NCI-H1417 (cell line): ENCODE data around the gene TMEM150A.
"Not testable (repeated sequence)": the region's sequence is repeated elsewhere in the genome, so short reads cannot be mapped to it uniquely, and the experiment has no call there.

ENCODE experiments used
- DNase-seq, 3 experiments: peaks; one replicate each; lab custom pipeline; 2025; lab: John Stamatoyannopoulos, UW

The TMEM150A gene

DNA sequence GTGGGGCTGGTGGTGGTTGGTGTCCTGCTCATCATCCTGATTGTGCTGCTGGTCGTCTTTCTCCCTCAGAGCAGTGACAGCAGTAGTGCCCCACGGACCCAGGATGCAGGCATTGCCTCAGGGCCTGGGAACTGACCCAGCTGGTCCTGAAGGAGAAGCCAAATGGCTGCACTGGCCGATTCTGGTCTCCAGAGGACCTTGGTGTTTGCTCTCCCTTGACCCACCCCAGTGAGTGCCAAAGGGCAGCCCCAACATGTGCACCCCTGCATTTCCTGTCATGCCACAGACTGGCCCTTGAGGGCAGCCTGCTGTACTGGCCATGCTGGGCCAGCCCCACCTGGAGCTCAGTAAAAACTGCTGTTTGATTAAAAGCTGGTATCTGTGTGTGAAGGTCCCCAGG, 9.5 kb downstream of the TMEM150A start:
- no peak for DNase-seq

DNA sequence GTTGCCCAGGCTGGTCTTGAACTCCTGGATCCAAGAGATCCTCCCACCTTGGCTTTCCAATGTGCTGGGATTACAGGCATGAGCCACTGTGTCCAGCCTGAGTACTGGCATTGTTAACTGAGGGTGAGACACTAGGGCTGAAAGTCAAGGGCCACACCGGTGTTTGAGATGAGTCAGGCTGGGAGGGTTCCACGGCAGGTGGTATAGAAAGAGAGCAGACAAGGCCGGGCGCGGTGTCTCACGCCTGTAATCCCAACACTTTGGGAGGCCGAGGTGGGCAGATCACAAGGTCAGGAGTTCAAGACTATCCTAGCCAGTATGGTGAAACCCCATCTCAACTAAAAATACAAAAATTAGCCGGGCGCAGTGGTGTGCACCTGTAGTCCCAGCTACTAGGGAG, 10.2 kb downstream of the TMEM150A start:
- DNase-seq: not testable (repeated sequence)

DNA sequence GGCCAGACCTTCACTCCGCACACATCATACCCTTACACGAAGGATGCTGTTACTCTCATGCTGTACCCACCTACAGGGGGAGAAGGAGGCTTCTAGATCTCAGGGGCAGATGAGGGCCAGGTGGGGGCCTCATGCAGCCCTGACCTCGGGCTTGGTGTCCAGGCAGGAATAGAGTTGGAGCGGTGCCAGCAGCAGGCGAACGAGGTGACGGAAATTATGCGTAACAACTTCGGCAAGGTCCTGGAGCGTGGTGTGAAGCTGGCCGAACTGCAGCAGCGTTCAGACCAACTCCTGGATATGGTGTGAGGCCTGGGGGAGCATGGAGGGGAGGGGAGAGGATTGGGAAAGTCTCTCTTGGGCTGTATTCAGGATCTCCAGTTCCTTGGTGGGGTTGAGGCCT, 10.9 kb downstream of the TMEM150A start:
- DNase-seq: no peak

DNA sequence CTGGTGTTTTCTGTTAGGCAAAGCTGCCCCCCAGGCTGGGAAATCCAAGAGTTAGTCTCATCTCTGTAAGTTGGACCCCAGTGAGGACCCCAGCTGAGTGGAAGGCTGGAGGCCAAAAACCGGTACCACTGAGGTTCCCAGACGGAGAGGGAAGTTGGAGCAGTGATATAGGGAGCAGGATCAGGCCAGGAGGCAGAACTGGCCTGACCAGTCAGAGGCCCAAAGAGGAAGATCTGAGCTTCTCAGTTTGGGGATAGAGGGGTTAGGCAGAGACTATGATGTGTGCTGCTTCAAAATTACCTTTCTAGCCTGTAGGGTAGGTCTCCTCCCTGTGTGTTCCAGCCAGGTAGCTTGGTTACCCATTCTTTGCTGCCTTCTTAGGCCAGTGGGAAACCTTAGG, 11.5 kb downstream of the TMEM150A start:
- no peak for DNase-seq

DNA sequence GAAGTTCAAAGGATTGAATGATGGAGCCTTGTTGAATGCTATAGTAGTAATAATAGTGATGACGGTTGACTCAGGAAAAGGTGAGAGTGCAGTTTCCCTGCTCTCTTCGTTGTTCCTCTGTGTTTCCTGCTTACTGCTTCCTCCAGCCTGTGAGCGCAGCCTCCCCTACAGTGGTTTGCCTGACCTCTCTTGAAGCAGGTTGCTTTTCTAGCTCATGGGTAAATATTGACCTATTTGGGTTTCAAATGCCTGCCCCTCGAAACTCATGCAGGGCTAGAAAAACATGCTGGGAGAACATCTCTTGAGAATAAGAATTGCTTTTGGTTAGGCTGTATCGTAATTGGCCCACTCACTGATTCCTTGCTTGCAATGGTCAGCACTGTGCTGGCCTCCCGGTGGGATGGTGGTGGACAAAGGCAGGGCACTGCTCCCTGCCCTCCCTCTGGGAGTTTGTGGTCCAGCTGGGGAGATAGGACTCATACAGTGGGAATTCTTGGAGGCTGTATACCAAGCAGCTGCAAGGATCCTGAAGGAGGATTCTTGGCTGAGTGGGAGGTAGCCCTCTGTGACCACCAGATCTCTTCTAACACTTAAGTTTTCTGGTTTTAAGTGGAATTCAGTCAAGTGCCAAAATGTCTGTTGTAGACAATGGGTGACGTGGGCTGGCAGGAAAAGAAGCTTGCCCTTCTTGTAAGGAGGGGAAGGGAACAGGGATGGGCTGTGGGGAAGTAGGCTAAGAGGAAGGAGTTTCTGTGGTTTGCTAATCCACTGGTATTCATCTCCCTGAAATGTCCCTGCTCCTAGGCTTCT, 12.3 kb downstream of the TMEM150A start:
- DNase-seq: peak in 2 of 3 experiments; percentile 2 to 52

DNA sequence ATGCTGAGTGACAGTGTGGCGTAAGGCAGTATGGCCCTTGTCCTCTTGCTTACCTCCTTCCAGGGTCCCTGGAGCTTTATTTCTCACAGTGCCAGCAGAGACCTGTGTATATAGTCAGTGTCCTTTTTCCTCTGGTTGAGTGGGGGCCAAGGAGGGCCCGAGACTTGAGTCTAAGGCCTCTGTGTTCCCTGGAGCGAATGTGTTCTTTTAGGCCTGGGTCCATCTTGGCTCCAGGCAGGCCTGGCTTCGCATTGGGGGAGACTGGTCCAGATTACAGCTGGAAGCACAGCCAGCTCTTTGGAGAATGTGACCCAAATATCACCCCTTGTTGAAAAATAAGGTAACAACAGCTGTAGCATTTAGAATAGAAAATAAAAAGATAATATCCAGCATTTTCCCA, 13.3 kb downstream of the TMEM150A start:
- no peak for DNase-seq

DNA sequence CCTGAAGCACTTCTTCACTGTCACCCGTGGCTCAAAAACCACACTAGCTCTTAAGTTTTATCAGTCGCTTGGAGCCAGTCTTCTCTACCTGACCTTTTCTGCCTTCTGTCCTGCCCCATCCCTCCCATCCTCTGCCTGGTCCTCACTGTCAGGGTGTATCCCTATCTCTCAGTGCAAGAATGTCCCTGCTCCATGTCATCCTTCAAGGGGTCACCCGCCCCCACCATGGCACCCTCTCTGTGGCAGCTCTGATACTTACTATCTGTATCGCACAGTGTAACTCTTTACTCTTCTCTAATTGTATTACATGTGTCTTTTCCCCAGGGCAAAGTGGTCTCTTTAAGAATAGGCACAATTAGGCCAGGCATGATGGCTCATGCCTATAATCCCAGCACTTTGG, 13.9 kb downstream of the TMEM150A start:
- DNase-seq: no peak

DNA sequence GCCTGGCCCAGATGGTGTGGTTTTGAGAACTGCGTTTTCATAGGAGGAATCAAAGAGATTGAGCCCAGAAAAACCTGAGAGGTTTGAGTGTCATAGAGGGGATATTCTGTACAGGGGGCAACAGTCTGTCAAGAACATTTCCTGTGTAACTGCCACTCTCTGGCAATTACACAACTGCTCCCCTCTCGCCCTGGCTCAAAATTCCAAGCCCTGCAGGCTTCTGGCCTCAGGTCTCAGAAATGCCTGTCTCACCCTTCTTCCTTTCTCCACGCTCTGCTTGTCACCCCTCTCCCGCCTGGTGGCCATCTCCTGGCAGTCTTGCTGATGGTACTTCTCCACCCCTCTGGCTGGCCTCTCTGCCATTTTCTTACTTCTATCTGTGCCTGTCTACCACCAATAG, 14.3 kb downstream of the TMEM150A start:
- no peak for DNase-seq

DNA sequence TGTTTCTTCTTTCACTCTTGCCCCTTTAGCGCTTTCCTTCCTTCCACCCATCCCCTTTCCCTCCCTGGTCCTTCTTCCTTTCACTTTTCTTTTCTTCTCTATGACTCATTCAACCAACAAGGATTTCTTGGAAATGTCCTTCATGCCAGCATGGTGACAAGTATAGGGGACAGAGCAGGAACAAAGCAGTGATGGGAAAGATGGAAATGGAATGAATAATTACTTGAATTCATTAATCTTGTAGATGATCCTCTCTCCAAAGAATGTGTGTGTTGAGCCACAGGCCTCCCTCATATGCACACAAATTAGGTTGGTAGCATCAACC, 16.8 kb downstream of the TMEM150A start:
- no peak for DNase-seq

DNA sequence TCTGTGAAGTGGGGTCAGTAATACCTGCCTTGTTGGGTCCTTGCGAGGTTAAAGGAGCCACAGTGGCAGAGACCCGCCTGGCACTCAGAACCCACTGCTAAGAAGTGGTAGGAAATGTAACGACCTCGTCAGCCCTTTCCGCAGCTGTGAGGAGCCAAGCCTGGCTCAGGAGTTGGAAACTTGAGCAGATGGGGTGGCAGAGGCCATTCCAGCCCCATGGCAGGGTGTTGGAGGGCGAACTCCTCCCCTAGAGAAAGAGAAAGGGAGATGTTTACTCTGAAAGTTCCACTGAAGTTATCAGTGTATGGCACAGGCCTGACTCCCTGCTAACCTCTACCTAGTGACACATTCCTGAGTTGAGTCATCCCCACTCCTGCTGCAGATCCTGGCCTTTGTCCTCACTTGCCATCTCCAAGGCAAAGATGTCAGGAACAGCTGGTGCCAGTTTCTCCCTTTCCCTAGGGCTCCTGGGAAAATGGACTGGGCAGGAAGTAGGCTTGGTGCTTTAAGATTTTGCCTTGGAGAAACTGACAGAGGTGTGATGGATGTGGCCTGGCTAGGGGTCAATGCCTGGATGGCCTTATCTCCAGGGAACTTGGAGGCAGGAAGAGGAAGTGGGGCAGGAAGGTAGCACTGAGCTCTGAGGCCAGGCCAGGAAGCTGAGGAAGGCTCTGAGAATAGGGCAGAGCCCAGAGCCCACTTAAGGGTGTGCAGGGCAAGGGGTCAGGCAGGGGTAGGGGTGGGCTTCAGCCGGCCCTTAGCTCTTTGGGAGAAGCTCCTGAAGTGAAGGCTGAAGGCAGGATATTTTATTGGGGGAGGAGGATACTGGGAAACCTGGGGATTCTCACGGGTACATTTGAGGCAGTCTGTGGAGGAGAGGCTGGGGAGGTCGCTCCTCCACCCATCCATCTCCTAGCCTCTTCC, 17.4 kb downstream of the TMEM150A start:
- no peak for DNase-seq

DNA sequence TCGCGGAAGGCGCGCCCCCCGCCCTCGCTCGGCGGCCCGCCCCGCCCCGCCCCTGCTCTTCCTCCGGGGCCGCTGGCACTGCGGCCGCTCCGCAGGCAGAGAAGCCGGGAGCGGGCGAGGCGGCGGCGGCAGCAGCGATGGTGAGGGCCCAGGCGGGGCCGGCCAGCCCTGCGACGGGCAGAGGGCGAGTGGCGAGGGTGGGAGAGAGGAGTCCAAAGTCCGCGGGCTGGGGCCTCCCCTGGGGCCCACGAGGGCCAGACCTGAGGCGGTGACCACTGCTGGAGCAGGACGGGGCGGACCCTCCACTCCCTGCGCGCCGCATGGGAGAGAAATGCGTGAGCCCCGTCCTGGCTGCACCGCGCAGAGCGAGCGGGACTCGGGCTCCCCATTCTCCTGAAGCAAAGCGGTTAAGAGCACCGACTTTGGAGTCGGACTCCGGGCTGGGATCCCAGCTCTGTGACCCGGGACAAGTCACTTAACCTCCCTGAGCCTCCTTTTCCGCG, 18.1 kb downstream of the TMEM150A start, which contains the start of gene VAMP5:
Gene VAMP5, plus strand, starts transcription at position 78 of the 503 bp plus-strand sequence. Its CDS starts 60 bp downstream, at position 138.
- no peak for DNase-seq

DNA sequence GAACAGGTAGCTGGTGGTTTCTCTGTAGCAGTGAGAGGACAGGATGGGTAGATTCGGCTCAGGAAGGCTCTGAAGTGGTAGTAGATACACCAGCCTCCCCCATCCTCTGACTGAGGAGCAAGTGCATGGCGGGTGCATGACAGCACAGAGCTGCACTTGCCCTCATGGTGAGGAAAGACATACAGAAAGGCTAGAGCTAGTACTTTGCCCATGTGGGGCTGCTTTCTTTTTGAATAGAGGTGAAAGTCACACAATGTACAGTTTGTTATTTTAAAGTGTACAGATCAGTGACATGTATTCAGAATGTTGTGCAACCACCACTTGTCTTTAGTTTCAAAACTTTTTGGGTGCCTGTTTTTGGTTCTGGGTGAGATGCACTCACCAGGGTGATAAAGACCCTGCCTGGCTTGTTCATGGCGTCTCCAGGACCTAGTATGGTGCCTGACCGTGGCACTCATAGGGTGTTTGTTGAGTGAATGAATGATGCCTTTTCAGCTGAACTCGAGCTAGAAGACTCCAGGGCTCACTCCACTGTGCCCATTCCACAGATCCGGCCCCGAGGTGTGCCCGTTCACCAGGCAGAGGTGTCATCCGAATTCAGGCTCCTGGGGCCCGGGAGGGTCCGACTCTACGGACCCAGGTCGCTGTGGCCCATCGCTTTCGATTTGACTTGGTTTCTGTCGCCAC, 18.7 kb downstream of the TMEM150A start:
- no peak for DNase-seq

DNA sequence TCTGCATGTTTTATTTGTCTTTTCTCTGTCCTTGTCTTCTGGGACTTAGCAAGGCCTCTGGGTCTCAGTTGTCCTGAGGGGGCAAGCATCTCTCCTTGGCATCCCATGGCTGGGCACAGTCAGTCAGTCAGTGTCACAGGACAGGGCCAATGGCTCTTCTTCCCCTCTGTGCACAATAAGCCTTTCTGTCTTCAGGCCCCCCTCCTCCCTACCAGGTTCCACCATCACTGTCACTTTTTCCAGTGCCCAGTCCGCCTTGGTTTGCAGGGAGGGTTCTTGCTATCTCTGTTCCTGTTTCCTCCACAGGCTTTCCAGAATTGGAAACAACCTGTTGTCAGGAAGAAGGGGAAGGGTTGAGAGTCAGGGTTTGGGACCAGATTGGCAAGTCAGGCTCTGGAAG, 20.0 kb downstream of the TMEM150A start:
- no peak for DNase-seq

DNA sequence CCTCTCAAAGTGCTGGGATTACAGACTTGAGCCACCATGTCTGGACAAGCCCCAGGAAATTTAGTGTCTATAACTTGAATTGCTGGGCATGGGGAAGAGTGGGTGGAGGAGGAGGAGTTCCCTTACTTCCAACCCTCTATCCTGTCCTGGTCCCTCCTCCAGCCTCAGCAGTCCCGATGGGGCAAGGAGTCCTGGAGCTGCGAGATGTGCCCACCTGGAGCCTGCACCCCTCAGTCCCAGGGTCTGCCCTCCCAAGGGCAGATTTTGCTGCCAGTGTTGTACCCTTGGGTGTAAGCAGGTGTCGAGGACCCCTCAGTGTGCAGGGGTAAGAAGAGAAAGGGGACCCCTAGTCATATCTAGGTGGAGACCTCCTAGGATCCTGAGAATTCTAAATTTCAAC, 22.3 kb downstream of the TMEM150A start:
- DNase-seq: no peak

DNA sequence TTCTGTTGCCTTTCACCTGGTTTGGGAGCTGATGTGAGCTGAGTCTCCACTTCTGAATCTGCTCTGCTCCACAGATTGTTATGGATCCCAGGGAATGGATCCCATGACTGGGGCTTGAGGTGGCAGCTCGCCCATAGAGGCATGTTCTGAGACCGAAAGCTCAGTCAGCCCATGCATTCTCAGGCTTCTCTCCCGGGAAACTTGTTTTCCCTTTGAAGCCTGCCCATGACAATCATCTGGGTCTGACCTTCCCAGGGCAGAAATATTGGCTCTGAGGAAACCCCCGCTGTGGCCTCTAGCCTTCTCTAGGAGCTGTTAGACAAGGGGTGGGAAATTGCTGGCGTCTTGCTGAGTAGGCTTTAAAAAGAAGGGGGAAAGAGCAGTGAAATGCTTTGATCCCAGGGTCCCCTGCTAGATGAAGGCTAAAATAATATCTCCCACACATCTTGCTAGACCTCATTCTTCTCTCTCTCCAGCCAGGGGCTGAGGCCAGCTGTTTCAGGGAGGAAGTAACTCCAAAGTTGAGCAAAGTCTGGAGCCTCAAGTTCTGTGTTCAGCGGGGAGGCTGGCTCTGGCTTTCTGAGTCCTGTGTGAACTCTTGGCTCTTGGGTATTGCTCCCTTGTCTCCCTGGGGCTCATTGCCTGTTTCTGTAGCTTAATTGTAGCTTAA, 23.1 kb downstream of the TMEM150A start:
- DNase-seq: no peak

DNA sequence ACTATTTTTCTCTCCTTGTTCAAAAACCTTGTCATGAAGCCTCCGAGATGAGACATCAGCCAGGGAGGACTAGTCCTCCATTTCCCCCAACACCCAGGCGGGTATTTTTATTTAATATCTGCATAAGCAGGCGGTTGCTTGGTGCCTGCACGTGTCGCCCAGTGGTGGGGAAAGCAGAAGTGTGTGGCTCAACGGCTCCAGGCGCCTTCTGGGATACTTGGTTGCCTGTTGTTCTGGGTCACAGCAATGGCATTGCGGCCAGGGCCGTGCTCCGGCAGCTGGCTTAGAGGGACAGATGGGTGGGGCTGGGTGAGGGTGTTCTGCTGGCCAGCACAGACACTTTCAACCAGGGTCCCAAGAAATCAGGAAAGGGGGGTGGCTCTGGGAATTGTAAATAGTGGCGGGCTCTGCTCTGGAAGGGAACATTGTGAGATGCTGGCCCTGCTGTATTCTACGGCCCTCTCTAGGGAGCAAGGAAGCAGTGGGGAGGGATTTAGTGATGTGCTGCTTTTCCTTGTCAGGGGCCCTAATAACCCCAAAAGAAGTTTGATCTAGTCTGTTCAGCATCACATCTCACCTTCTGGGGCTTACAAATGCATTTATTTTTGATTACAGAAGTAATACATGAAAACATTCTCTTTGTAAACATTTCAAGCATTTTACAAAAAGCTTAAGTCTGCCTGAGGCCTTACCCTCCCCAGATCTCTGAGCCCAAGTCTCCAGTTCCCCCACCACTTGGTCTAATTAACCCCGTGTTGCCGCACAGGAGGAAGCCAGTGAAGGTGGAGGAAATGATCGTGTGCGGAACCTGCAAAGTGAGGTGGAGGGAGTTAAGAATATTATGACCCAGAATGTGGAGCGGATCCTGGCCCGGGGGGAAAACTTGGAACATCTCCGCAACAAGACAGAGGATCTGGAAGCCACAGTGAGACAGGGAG, 24.0 kb downstream of the TMEM150A start:
- DNase-seq: no peak

DNA sequence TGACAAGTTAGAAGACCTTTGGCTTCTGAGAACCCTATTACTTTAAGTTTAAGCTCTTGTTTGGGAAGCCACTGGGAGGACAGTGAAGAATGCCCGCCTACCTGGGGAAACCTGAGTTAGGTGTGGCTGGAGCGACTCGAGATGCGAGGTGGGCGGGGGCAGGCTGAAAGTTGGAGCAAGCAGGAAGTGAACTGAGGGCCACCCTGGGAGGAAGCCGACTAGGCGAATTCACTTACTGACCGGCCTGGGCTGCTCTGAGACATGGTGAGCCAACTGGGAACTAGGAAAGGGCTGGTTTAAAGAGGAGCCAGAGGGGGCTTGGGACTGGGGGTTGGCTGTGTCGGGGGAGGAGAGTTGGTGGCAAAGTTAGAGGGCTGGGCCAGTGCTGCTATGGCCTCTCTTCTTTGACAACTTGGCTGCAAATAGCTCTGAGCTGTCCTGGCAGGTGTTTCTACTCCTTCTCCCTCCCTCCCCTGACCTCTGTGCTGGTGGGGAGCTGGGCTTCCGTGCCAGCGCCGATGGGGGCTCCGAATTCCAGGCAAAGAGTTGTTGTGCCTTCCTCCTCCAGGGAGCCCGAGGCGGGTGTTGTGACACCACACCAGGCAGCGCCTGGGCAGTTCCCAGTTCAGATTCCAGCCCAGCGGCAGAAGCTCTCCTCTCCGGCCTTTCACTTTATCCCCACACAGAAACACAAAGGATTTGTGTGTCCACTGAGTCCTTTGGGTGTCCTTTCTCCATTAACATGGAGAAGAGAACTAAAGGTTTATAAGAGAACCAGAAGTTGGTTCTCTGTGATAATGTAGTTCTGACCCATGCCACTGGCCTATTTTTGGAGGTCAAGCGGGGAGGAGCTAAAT, 24.9 kb downstream of the TMEM150A start, which contains the start of gene VAMP8:
Gene VAMP8, plus strand, starts transcription at position 201 of the 857 bp plus-strand sequence. Its CDS starts 61 bp downstream, at position 262.
- no peak for DNase-seq

DNA sequence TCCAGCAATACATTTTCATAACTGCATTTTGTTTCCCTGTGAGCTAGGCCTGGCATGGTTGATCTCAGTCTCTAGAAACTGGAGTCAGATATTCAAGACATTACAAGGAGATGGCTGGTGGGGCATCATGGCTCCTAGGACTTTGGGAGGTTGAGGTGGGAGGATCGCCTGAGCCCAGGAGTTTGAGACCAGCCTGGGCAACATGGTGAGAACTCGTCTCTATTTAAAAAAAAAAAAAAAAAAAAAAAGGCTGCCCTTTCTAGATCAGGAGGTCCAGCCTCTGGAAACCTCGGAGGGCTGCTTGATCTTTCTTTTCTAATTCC, 25.5 kb downstream of the TMEM150A start:
- no peak for DNase-seq

DNA sequence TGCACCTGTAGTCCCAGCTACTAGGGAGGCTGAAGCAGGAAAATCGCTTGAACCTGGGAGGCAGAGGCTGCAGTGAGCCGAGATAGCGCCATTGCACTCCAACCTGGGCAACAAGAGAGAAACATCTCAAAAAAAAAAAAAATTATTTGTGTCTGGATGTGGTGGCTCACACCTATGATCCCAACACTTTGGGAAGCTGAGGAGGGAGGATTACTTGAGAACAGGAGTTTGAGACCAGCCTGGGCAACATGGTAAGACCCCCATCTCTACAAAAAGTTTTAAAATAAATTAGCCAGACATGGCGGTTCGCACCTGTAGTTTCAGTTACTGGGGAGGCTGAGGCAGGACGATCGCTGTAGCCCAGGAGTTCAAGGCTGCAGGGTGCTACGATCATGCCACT, 26.8 kb downstream of the TMEM150A start:
- no peak for DNase-seq

DNA sequence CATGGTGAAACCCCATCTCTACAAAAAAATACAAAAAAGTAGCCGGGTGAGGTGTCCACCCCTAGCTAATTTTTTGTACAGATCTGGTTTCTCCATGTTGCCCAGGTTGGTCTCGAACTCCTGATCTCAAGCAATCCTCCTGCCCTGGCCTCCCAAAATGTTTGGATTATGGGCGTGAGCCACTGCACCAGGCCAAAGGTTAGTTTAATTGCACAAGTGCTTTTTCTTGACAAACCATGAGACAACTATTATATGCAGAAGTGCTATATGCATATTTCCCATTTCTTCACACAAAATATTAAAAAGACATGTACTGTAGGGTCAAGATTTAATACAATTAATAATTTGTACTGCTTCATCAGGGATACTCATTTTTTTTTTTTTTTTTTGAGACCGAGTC, 36.2 kb downstream of the TMEM150A start:
- no peak for DNase-seq
